DMS153 (cell line): ENCODE measurements around the gene IL32.
"Not testable (repeated sequence)": the region's sequence is repeated elsewhere in the genome, so short reads cannot be mapped to it uniquely, and the experiment has no call there.

ENCODE experiments used
- DNase-seq: peaks from one replicate; lab custom pipeline; 2025; lab: John Stamatoyannopoulos, UW

IL32 gene

DNA sequence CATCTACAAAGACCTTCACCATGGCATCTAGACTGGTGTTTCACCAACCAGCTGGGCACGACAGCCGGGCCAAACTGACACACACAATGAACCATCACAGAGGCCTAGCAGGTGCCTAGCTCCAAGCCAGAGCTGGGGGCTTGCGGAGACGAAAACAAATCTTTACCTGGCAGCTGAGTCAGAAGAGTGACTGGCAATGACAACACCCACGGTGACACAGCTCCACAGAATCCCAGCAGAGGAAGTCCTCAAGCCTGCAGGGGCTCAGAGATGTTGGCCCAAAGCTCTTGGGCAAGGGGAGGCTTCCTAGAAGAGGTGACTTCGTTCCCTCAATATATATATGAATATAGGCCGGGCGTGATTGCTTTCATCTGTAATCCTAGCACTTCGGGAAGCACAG is 13.9 kb upstream of the IL32 start:
- no peak for DNase-seq

DNA sequence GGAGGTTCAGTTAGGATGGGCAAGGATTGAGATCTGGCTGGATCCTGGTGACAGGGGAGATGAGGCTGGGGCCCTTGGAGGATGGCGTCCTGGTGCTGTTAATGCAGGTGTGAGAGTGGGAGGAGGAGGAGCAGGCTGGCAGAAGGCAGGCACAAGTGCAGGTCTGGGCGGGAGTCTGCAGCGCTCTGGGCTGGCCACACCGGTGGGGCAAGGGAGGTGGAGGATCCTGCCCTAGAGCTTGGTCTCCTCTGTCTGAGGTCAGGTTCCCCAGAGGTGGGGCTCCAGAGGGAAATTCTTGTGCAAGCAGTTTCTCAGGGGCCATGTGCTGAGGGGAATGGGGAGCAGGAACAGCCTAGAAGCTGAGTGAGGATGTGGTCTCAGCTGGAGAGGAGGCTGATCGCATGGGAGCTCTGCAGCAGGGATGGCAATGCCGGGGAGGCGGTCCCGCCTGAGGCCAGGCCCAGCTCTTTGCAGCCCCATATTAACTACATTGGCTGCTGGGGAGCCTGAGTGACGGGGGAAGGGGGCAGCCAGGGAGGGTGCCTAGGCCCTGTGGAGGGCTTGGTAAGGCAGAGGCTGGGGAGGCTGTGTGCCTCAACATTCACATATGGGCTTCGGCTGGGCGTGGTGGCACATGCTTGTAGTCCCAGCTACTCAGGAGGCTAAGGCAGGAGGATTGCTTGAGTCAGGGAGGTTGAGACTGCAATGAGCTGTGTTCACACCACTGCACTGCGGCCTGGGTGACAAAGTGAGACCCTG is 12.7 kb upstream of the IL32 start:
- not testable (repeated sequence) for DNase-seq

GRCh38 chr16:3053330-3053710 is 12.1 kb upstream of the IL32 start:
- not testable (repeated sequence) for DNase-seq

DNA sequence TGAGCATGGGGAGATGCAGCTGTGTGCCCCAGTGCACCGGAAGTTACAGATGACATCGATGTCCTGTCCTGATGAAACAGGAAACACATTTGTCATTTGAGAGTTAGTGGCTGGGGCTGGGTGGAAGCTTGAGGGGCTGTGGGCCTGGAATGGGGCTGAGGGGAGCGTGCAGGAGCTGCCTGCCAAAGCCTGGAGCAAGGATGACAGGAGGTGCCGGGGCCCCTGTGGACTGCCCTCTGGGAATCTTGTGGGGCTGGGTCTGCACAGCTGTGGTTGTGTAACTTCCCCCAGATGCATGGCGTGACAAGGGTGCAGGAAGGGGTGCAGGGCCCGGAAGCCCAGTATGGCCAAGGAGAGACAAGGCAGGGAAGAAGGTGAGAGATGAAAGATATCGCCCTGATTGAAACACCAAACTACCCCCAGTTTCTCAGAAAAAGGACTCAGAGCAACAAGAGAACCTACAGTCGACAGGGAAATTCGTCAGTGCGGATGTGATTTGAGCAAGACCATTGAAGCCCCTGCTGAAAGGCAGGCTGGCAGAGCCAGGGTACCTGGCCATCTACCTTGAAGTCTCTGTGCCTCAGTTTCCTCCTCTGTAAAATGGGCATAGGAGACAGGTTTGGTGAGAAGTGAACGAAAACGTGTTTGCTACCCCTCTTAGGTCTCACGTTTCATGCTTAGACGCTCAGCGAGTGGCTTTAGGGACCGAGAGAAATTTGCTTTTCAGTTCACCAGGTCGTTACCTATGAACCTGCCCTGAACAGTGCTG is 10.3 kb upstream of the IL32 start:
- no peak for DNase-seq

DNA sequence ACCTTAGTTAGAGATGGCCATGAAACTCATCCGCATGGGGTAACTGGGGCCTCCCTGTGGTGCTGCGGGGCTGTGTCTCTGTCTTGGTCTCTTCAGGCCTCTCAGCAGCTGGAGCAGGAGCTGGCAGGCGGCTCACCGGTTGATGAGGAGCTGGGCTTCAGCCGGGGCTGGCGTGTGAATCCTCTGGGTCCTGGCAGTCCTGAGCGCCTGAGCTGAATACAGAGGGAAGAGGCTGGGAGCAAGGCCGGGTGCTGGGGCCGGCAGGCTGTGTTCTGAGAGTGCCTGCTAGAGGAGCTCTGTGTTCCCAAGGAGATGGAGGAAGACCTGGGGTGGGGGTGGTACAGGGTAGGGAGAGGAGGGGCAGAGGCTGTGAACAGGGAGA is 9.7 kb upstream of the IL32 start:
- DNase-seq = not testable (repeated sequence)

- DNase-seq = no peak
Observed at GRCh38 chr16:3056336-3057180, 8.9 kb upstream of the IL32 start.

DNA sequence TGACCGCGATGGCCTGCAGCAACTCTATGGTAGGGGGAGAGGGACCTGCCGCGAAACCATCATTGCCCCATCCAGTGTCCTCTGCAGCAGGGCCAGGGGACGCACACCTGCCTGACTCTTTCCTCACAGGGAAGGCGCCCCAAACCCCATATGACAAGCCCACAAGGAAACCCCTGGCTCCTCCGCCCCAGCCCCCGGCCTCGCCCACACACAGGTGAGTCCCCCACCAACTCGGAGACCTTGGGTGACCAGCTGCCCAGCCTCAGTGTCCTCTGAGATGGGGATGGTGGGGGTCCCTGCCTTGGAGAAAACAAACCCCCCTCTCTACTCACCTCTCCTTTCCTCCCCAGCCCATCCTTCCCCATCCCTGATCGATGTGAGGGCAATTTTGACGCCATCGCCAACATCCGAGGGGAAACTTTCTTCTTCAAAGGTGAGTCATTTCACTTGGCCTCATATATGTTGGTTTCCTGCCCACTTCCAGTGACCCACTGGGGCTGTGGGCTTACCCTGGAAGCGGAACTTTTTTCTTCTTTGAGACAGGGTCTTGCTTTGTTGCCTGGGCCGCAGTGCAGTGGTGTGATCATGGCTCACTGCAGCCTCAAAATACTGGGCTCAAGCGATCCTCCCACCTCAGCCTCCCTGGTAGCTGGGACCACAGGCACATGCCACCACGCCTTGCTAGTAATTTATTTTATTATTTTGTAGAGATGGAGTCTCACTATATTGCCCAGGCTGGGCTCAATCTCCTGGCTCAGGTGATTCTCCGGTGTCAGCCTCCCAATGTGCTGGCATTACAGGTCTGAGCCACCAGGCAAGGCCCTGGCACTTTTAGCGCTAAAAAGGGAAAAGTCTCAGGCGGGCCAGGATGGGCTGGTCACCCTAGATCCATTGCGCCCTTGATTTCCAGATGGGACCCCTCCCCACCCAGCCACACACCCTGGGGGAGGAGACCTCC is 8.0 kb upstream of the IL32 start:
- no peak for DNase-seq

DNA sequence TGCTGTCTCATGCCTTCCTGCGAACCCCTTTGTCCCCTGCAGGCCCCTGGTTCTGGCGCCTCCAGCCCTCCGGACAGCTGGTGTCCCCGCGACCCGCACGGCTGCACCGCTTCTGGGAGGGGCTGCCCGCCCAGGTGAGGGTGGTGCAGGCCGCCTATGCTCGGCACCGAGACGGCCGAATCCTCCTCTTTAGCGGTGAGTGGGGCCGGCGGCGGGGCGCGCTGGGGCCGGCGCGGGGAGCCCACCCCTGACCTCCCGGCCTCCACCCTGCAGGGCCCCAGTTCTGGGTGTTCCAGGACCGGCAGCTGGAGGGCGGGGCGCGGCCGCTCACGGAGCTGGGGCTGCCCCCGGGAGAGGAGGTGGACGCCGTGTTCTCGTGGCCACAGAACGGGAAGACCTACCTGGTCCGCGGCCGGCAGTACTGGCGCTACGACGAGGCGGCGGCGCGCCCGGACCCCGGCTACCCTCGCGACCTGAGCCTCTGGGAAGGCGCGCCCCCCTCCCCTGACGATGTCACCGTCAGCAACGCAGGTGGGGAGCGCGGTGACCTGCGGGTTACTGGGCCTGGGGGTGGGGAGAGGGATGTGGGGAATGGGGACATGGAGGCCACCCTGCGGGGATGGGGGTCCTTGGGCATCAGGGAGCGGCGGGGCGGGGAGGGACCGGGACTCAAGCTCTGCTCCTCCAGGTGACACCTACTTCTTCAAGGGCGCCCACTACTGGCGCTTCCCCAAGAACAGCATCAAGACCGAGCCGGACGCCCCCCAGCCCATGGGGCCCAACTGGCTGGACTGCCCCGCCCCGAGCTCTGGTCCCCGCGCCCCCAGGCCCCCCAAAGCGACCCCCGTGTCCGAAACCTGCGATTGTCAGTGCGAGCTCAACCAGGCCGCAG is 7.1 kb upstream of the IL32 start:
- peak; percentile 8 for DNase-seq

DNA sequence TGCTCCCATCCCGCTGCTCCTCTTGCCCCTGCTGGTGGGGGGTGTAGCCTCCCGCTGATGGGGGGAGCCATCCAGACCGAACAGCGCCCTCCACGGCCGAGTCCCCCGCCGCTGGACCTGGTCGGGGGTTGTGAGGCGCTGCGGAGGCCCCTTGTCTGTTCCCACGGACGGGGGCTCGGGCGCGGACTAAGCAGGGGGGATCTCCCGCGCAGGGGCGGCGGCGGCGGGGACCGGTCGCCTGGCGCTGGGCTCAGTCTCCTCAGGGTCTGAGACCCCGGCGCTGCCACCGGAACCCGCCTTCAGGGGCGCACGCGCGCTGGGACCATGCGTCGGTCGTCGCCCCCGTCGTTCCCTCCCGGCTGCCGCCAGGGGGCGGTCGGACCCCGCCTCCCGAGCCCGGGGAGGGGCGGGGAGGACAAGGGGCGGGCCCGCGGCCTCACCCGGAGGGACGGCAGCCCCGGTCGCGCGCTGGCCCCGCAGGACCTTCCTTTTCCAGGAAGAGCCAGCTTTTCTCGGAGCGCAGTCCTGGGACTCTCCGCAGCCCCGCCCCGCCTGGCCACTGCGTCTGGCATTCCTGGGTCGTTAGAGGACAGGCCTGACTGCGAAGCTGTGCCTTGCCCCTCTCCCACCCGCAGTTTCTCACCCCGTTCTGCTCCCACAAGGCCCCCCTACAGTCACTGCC is 6.3 kb upstream of the IL32 start:
- DNase-seq = peak; percentile 33

DNA sequence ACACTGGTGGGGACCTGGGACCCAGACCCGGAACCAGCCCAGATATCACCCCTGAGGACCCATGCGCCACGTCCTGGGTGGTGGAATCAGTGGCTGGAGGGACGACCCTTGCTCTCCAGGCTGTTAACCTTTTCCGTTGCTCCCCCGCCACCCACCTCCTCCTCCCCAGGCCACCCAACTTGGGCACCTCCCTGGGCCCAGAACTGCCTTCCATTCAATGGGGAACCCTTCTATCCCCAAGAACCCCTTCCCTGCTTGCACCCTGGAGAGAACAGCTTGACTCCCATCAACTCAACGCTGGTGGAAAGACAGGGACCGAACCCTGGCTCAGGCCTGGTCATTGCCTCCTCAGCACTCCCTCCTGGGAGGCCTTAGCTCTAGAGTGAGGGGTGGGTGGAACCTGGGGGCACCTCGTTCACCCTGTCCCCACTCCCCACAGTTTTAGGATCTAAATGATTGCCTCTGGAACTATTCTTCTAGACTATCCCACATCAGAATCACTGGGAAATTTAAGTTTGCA is 5.7 kb upstream of the IL32 start:
- DNase-seq = no peak

GRCh38 chr16:3060339-3061127 is 4.9 kb upstream of the IL32 start:
- no peak for DNase-seq

- DNase-seq = no peak
Observed at GRCh38 chr16:3062553-3062952, 2.9 kb upstream of the IL32 start.

DNA sequence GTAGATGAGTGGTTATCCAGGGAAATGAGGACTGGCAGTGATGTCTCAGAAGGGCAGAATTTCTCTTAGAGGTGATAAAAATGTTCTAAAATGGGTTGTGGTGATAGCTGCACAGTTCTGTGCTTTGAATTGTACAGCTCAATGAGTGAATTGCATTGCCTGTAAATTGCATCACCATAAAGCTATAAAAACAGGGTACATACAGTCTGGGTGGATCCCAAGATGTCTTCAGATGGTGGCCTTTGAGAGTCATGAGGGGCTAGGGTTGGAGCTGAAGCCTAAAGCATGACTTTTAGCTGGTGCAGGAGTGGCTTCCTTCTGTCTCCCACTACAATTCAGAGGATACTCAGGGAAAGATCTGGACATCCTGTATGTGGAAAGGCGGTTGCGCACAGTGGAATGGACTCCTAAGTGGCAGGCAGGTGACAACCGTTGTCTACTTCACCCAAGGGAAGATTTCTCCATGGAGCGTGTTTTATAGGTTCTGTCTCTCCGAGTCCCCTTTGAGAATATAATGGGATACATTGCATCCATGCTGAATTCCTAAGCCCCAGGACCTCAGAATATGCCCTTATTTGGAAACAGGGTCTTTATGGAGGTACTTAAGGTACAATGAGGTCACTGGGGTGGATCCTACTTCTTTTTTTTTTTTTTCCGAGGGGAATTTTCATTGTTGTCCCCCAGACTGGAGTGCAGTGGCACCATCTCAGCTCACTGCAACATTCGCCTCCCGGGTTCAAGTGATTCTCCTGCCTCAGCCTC is 1.6 kb upstream of the IL32 start:
- no peak for DNase-seq

DNA sequence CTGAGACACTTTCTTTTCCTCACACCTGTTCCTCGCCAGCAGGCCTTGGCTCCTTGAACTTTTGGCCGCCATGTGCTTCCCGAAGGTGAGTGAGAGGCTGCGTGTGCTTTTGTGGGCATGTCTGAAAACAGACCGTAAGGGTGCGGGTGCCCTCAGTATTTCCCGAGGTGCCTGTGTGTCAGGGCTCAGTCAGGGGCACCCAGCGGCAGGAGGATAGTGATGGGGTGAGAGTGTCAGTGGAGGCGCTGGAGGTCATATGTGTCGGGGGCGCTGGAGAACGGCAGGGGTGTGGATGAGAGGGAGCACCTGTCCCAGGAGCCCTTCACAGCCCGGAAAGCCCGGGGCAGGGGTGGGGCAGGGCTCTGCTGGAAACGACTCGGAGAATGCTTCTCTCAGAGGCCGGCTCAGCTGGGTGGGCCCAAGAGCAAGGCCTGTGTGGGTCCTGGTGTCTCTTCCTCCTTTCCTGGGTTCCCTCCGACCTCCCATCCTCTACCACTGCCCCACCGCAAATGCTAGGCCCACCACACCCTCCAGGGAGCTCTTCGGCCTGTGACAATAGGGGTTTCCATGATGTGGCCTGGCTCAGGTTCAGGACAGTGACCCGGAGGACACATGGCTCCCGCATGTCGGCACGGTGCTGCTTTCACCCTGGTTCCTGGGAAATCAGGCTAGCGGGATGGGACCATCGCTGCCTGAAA is 451 bp downstream of the IL32 start:
- no peak for DNase-seq

DNA sequence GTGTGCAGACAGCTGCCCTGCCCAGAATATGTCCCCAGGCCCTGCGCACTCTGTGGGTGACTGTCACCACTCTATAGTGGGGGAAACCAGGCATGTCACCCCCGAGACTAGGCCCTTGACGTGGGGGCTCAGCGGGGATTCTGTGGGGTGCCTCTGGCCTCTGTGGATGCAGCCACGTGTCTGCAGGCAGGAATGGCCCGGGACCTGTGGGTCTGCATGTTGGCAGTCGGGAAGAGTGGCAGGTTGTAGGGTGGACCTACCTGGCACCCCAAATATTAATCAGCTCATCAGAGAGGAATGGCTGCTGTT is 954 bp downstream of the IL32 start:
- no peak for DNase-seq

DNA sequence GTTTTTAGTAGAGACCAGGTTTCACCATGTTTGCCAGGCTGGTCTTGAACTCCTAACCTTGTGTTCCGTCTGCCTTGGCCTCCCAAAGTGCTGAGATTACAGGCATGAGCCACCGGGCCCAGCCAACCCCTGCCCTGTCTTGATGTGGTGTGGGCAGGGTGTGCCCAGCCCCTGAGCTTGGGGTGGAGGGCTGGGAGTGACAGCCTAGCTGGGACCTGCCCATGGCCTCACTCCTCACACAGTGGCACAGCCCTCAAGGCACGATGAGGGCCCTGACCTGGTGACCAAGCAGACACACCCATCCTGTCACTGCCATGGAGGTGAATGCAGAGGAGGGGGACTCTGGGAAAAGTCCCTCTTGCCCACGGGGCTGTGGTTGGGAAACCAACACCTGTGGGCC is 3.0 kb downstream of the IL32 start:
- no peak for DNase-seq

- DNase-seq = not testable (repeated sequence)
Observed at GRCh38 chr16:3069146-3069545, 3.7 kb downstream of the IL32 start.
